Measurements from ENCODE around the gene MALAT1.

MALAT1 gene

GRCh38 chr11:65529475-65530156 is 30.8 kb downstream of the MALAT1 start:
- TF ChIP-seq CTCF (IDR thresholded peaks at IDR 0.05; ENCODE audit: insufficient read depth, low read depth, low read length, missing control alignments), result no peak
- no peak for DNase-seq (ENCODE audit: low read depth)
- H3K4me3 ChIP-seq (ENCODE audit: low read depth, low read length), result no peak overlapping the region

GRCh38 chr11:65530157-65530496 is 31.3 kb downstream of the MALAT1 start:
- peak; percentile 27 for TF ChIP-seq CTCF (IDR thresholded peaks at IDR 0.05; ENCODE audit: insufficient read depth, low read depth, low read length, missing control alignments)
- no peak for DNase-seq (ENCODE audit: low read depth)
- H3K4me3 ChIP-seq (ENCODE audit: low read depth, low read length), result no peak overlapping the region

GRCh38 chr11:65532388-65533064 is 33.7 kb downstream of the MALAT1 start:
- DNase-seq (ENCODE audit: low read depth), result no peak
- no peak for TF ChIP-seq CTCF (IDR thresholded peaks at IDR 0.05; ENCODE audit: insufficient read depth, low read depth, low read length, missing control alignments)
- no peak overlapping the region for H3K4me3 ChIP-seq (ENCODE audit: low read depth, low read length)

DNA sequence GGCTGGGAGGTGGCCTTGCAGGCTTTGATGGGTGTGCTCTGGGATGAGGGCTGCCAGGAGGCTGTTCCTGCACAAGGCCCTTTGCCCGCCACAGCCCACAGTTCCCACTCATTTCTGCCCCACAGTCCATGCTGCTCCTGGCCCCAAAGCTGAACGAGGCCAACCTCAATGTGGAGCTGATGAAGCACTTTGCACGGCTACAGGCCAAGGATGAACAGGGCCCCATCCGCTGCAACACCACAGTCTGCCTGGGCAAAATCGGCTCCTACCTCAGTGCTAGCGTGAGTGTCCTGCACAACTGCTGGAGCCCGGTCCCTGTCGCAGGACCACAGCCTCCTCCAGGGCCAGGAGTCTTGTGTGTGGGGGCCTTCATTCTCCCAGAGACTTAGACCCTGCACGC is 36.3 kb downstream of the MALAT1 start:
- DNase-seq (ENCODE audit: low read depth), result no peak
- no peak overlapping the region for H3K4me3 ChIP-seq (ENCODE audit: low read depth, low read length)
- TF ChIP-seq CTCF (IDR thresholded peaks at IDR 0.05; ENCODE audit: insufficient read depth, low read depth, low read length, missing control alignments), result no peak

- DNase-seq (ENCODE audit: low read depth), result no peak
- no peak for TF ChIP-seq CTCF (IDR thresholded peaks at IDR 0.05; ENCODE audit: insufficient read depth, low read depth, low read length, missing control alignments)
- H3K4me3 ChIP-seq (ENCODE audit: low read depth, low read length), result no peak overlapping the region
These were observed 37.8 kb downstream of the MALAT1 start for GRCh38 chr11:65536412-65537295.

- no peak for DNase-seq (ENCODE audit: low read depth)
- TF ChIP-seq CTCF (IDR thresholded peaks at IDR 0.05; ENCODE audit: insufficient read depth, low read depth, low read length, missing control alignments), result no peak
- H3K4me3 ChIP-seq (ENCODE audit: low read depth, low read length), result no peak overlapping the region
These were observed 38.4 kb downstream of the MALAT1 start for GRCh38 chr11:65537296-65537597.
